ENCODE data around the gene AP3D1. TPM values are rescaled to one million over a fixed set of nuclear protein-coding genes. Genes with fewer than 3 reads are reported as not detected.

The AP3D1 gene
- total and polyA plus RNA-seq, 9 of the 15 experiments (the other 6 are each of a cell fraction or from before 2014, with no cell fraction given): 1.2 to 86.1 (median 35.9) TPM

DNA sequence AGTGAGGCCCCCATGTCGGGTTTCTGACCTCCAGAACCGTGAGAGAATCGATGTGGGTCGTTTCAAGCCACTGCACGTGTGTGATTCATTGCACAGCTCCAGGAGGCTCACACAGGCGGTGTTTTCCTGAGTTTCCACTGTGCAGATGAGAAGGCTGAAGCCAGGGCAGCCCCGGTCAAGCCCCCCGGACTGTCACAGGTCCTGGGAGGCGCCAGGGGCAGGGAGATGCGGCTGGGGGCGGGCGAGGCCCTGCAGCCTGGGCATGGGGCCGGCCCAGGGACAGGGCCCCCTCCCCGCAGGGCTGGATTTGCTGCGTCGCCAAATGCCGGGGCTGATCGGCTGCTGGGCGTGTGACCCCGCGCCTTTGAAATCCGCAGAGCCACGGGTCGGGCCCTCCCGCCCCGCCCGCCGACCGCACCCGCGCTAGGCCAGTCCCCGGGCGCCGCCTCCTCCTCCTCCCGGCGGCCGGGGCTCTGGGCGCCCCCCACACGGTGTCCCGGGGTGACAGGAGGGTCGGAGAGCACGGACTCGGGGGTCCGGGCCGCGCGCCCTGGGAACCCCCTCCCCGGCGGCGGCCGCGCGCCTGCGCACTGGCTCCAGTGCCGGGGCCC is 90.4 kb downstream of the AP3D1 start (continued):
- TF ChIP-seq, protein P1, sequence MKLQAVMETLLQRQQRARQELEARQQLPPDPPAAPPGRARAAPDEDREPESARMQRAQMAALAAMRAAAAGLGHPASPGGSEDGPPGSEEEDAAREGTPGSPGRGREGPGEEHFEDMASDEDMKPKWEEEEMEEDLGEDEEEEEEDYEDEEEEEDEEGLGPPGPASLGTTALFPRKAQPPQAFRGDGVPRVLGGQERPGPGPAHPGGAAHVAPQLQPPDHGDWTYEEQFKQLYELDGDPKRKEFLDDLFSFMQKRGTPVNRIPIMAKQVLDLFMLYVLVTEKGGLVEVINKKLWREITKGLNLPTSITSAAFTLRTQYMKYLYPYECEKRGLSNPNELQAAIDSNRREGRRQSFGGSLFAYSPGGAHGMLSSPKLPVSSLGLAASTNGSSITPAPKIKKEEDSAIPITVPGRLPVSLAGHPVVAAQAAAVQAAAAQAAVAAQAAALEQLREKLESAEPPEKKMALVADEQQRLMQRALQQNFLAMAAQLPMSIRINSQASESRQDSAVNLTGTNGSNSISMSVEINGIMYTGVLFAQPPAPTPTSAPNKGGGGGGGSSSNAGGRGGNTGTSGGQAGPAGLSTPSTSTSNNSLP (IDR thresholded peaks at IDR 0.05; ENCODE audit: borderline replicate concordance, low read depth, low read length): no peak
- no peak for TF ChIP-seq SP1 (CRISPR knock-in tag; IDR thresholded peaks at IDR 0.05)
- TF ChIP-seq STAT5B (CRISPR knock-in tag; IDR thresholded peaks at IDR 0.05): no peak
- TF ChIP-seq SRSF7 (optimal IDR thresholded peaks at IDR 0.05; ENCODE audit: low read depth, low read length): no peak
- peak; percentile 27; the same call in 1 of the 2 replicates for TF ChIP-seq ZEB2 (IDR thresholded peaks at IDR 0.05)
- TF ChIP-seq, protein P2, sequence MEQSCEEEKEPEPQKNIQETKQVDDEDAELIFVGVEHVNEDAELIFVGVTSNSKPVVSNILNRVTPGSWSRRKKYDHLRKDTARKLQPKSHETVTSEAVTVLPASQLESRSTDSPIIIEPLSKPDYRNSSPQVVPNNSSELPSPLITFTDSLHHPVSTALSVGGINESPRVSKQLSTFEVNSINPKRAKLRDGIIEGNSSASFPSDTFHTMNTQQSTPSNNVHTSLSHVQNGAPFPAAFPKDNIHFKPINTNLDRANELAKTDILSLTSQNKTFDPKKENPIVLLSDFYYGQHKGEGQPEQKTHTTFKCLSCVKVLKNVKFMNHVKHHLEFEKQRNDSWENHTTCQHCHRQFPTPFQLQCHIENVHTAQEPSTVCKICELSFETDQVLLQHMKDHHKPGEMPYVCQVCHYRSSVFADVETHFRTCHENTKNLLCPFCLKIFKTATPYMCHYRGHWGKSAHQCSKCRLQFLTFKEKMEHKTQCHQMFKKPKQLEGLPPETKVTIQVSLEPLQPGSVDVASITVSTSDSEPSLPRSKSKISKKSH (CRISPR knock-in tag; IDR thresholded peaks at IDR 0.05): no peak
- TF ChIP-seq, protein P3, sequence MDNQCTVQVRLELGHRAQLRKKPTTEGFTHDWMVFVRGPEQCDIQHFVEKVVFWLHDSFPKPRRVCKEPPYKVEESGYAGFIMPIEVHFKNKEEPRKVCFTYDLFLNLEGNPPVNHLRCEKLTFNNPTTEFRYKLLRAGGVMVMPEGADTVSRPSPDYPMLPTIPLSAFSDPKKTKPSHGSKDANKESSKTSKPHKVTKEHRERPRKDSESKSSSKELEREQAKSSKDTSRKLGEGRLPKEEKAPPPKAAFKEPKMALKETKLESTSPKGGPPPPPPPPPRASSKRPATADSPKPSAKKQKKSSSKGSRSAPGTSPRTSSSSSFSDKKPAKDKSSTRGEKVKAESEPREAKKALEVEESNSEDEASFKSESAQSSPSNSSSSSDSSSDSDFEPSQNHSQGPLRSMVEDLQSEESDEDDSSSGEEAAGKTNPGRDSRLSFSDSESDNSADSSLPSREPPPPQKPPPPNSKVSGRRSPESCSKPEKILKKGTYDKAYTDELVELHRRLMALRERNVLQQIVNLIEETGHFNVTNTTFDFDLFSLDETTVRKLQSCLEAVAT (IDR thresholded peaks at IDR 0.05): peak in 1 of 2 experiments; percentile 14; a peak in 1 of 4 replicates
- TF ChIP-seq, protein P4, sequence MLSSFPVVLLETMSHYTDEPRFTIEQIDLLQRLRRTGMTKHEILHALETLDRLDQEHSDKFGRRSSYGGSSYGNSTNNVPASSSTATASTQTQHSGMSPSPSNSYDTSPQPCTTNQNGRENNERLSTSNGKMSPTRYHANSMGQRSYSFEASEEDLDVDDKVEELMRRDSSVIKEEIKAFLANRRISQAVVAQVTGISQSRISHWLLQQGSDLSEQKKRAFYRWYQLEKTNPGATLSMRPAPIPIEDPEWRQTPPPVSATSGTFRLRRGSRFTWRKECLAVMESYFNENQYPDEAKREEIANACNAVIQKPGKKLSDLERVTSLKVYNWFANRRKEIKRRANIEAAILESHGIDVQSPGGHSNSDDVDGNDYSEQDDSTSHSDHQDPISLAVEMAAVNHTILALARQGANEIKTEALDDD (IDR thresholded peaks at IDR 0.05): no peak
- peak; percentile 72 for TF ChIP-seq U2AF1 (optimal IDR thresholded peaks at IDR 0.05; ENCODE audit: low read depth, low read length)
- TF ChIP-seq HIVEP1 (CRISPR knock-in tag; IDR thresholded peaks at IDR 0.05): peak; percentile 35; the same call in 1 of the 2 replicates
- TF ChIP-seq, protein P5, sequence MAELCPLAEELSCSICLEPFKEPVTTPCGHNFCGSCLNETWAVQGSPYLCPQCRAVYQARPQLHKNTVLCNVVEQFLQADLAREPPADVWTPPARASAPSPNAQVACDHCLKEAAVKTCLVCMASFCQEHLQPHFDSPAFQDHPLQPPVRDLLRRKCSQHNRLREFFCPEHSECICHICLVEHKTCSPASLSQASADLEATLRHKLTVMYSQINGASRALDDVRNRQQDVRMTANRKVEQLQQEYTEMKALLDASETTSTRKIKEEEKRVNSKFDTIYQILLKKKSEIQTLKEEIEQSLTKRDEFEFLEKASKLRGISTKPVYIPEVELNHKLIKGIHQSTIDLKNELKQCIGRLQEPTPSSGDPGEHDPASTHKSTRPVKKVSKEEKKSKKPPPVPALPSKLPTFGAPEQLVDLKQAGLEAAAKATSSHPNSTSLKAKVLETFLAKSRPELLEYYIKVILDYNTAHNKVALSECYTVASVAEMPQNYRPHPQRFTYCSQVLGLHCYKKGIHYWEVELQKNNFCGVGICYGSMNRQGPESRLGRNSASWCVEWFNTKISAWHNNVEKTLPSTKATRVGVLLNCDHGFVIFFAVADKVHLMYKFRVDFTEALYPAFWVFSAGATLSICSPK (IDR thresholded peaks at IDR 0.05; ENCODE audit: borderline replicate concordance): no peak
